HepG2 (cell line): ENCODE results near the gene NCOA3. TPM values are rescaled to one million over a fixed set of nuclear protein-coding genes. Genes with fewer than 3 reads are reported as not detected.

Source experiments
- CHD2 ChIP-seq: IDR thresholded peaks from 2 replicates; pipeline ENCODE4 v1.6.1; 2011; ENCODE audit warnings: low read depth, low read length, improper control_type of control experiment
- JARID2 ChIP-seq: sonication (generic); formaldehyde crosslinking; IDR thresholded peaks from 2 replicates; pipeline ENCODE4 v1.8.1; 2023; ENCODE audit warnings: missing genetic modification reagents, inconsistent platforms; ENCODE audit not compliant: insufficient replicate concordance
- PAX8 ChIP-seq: sonication (generic); formaldehyde crosslinking; IDR thresholded peaks from 2 replicates; pipeline ENCODE4 v1.8.0; 2022; ENCODE audit warnings: mild to moderate bottlenecking, missing genetic modification reagents, borderline replicate concordance
- PHF5A ChIP-seq: IDR thresholded peaks from one replicate; pipeline ENCODE4 v1.6.1; 2018; ENCODE audit warnings: low read depth, missing genetic modification reagents; ENCODE audit not compliant: unreplicated experiment
- SP2 ChIP-seq: sonication (generic); formaldehyde crosslinking; IDR thresholded peaks from 2 replicates; pipeline ENCODE4 v1.5.1; 2020; ENCODE audit warnings: mild to moderate bottlenecking, missing genetic modification reagents
- ZNF263 ChIP-seq: sonication (generic); formaldehyde crosslinking; IDR thresholded peaks from 2 replicates; pipeline ENCODE4 v1.4.0; 2020; ENCODE audit warnings: missing genetic modification reagents
- ZNF354B ChIP-seq: sonication (generic); formaldehyde crosslinking; IDR thresholded peaks from 2 replicates; pipeline ENCODE4 v1.8.0; 2022; ENCODE audit warnings: mild to moderate bottlenecking, missing genetic modification reagents
- ZNF598 ChIP-seq: sonication (generic); formaldehyde crosslinking; IDR thresholded peaks from 2 replicates; pipeline ENCODE4 v1.5.1; 2020; ENCODE audit warnings: mild to moderate bottlenecking, missing genetic modification reagents, borderline replicate concordance
- ZNF672 ChIP-seq: sonication (generic); formaldehyde crosslinking; IDR thresholded peaks from 2 replicates; pipeline ENCODE4 v1.8.1; 2022; ENCODE audit warnings: missing genetic modification reagents
- ZNF7 ChIP-seq: IDR thresholded peaks from 2 replicates; pipeline ENCODE4 v1.6.1; 2016; ENCODE audit warnings: missing biosample characterization, missing genetic modification reagents
- polyA plus RNA-seq, 8 experiments: library from polyadenylated mRNA; depleted of rRNA in 3 of 8; stranded (reverse) in 7 of 8; unstranded in 1 of 8; fragments of >200 nt; fragmentation: Illumina TruSeq in 4 of 8; extraction: Trizol in 4 of 8; gene quantifications; 2 replicates each; pipeline versions ENCODE4 v1.2.1 to v1.2.3, GENCODE V29; 2011 to 2016; ENCODE audit warnings: low read depth in 4 of 8, missing spikeins in 1 of 8, mixed read lengths in 1 of 8; ENCODE audit not compliant: insufficient read depth in 1 of 8
- total RNA-seq, 5 experiments: library from RNA; depleted of rRNA; stranded (reverse); fragments of >200 nt; fragmentation: Illumina TruSeq; extraction: Trizol; gene quantifications; 2 replicates each; pipeline ENCODE4 v1.2.3, GENCODE V29; 2016; ENCODE audit warnings: low read depth in 1 of 5
- TF ChIP-seq, protein P1 (sequence below): sonication (generic); formaldehyde crosslinking; IDR thresholded peaks from 2 replicates; pipeline ENCODE4 v1.5.0; 2020; ENCODE audit warnings: mild to moderate bottlenecking, missing genetic modification reagents, borderline replicate concordance
- TF ChIP-seq, protein P2 (sequence below): sonication (generic); formaldehyde crosslinking; IDR thresholded peaks from 2 replicates; pipeline ENCODE4 v1.8.1; 2023; ENCODE audit warnings: missing genetic modification reagents, inconsistent platforms, borderline replicate concordance
- TF ChIP-seq, protein P3 (sequence below): sonication (generic); formaldehyde crosslinking; IDR thresholded peaks from 2 replicates; pipeline ENCODE4 v1.9.0; 2021; ENCODE audit warnings: missing genetic modification reagents, borderline replicate concordance
- TF ChIP-seq, protein P4 (sequence below): sonication (generic); formaldehyde crosslinking; conservative IDR thresholded peaks from 2 replicates; pipeline ENCODE4 v1.4.0; 2020; ENCODE audit warnings: missing genetic modification reagents
- TF ChIP-seq, protein P5 (sequence below): sonication (generic); formaldehyde crosslinking; IDR thresholded peaks from 2 replicates; pipeline ENCODE4 v1.9.0; 2021; ENCODE audit warnings: missing genetic modification reagents, borderline replicate concordance

NCOA3 gene
- total and polyA plus RNA-seq, 2 of the 13 experiments (the other 11 are each of a cell fraction or from before 2014, with no cell fraction given): 35.0 to 56.8 TPM

DNA sequence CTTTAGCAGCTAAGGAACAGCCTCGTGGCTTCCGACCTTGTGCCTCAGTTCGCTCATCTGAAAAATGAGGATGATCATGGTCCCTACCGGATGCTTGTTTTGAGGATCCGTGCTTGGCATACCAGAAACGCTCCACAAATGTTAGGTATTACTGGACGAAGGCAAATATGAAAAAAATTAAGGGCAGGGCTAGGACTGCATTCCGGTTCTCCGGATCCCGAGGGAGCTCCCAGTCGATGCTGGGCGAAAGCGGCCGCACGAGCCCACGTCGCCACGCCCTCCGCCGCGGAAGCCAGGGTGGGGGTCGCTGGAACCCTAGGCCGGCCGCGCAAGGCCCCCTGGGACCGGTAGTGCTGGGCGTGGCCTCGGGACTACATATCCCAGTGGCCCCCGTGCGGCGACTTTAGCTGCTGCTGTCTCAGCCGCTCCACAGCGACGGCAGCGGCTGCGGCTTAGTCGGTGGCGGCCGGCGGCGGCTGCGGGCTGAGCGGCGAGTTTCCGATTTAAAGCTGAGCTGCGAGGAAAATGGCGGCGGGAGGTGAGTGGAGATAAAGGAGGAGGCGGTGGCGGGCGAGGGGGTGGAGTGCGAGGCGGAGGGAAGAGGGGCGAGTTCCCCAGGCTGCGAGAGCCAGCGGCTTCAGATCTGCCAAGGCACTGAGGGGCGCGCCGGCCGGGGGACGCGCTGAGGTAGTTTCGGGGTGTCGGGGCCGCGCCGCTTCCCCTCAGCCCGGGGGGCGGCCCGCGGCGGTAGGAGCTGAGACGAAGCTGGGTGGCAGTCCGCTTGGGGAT lies at the start of gene NCOA3 (continued):
- peak; percentile 75 for TF ChIP-seq ZNF263 (CRISPR knock-in tag)
- TF ChIP-seq ZNF7 (CRISPR knock-in tag): no peak
- peak; percentile 16 for TF ChIP-seq JARID2 (CRISPR knock-in tag)
- TF ChIP-seq ZNF672 (CRISPR knock-in tag): peak; percentile 54; the same call in 1 of the 2 replicates
- TF ChIP-seq PAX8 (CRISPR knock-in tag): peak; percentile 76; the same call in 1 of the 2 replicates
- TF ChIP-seq, protein P1, sequence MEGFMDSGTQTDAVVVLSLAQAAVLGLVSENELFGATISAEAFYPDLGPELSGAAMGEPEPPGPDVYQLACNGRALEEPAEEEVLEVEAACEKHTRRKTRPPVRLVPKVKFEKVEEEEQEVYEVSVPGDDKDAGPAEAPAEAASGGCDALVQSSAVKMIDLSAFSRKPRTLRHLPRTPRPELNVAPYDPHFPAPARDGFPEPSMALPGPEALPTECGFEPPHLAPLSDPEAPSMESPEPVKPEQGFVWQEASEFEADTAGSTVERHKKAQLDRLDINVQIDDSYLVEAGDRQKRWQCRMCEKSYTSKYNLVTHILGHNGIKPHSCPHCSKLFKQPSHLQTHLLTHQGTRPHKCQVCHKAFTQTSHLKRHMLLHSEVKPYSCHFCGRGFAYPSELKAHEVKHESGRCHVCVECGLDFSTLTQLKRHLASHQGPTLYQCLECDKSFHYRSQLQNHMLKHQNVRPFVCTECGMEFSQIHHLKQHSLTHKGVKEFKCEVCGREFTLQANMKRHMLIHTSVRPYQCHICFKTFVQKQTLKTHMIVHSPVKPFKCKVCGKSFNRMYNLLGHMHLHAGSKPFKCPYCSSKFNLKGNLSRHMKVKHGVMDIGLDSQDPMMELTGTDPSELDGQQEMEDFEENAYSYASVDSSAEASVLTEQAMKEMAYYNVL: peak; percentile 98
- TF ChIP-seq ZNF354B: peak; percentile 81; the same call in 1 of the 2 replicates
- peak; percentile 99 for TF ChIP-seq ZNF598
- TF ChIP-seq, protein P2, sequence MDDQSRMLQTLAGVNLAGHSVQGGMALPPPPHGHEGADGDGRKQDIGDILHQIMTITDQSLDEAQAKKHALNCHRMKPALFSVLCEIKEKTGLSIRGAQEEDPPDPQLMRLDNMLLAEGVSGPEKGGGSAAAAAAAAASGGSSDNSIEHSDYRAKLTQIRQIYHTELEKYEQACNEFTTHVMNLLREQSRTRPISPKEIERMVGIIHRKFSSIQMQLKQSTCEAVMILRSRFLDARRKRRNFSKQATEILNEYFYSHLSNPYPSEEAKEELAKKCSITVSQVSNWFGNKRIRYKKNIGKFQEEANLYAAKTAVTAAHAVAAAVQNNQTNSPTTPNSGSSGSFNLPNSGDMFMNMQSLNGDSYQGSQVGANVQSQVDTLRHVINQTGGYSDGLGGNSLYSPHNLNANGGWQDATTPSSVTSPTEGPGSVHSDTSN (CRISPR knock-in tag): peak; percentile 80; the same call in 1 of the 2 replicates
- TF ChIP-seq PHF5A: peak; percentile 94
- TF ChIP-seq SP2: no peak
- TF ChIP-seq, protein P3, sequence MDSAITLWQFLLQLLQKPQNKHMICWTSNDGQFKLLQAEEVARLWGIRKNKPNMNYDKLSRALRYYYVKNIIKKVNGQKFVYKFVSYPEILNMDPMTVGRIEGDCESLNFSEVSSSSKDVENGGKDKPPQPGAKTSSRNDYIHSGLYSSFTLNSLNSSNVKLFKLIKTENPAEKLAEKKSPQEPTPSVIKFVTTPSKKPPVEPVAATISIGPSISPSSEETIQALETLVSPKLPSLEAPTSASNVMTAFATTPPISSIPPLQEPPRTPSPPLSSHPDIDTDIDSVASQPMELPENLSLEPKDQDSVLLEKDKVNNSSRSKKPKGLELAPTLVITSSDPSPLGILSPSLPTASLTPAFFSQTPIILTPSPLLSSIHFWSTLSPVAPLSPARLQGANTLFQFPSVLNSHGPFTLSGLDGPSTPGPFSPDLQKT (CRISPR knock-in tag): peak; percentile 92; the same call in 1 of the 2 replicates
- TF ChIP-seq CHD2: peak; percentile 76
- TF ChIP-seq, protein P4, sequence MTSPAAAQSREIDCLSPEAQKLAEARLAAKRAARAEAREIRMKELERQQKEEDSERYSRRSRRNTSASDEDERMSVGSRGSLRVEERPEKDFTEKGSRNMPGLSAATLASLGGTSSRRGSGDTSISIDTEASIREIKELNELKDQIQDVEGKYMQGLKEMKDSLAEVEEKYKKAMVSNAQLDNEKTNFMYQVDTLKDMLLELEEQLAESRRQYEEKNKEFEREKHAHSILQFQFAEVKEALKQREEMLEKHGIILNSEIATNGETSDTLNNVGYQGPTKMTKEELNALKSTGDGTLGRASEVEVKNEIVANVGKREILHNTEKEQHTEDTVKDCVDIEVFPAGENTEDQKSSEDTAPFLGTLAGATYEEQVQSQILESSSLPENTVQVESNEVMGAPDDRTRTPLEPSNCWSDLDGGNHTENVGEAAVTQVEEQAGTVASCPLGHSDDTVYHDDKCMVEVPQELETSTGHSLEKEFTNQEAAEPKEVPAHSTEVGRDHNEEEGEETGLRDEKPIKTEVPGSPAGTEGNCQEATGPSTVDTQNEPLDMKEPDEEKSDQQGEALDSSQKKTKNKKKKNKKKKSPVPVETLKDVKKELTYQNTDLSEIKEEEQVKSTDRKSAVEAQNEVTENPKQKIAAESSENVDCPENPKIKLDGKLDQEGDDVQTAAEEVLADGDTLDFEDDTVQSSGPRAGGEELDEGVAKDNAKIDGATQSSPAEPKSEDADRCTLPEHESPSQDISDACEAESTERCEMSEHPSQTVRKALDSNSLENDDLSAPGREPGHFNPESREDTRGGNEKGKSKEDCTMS: no peak
- TF ChIP-seq, protein P5, sequence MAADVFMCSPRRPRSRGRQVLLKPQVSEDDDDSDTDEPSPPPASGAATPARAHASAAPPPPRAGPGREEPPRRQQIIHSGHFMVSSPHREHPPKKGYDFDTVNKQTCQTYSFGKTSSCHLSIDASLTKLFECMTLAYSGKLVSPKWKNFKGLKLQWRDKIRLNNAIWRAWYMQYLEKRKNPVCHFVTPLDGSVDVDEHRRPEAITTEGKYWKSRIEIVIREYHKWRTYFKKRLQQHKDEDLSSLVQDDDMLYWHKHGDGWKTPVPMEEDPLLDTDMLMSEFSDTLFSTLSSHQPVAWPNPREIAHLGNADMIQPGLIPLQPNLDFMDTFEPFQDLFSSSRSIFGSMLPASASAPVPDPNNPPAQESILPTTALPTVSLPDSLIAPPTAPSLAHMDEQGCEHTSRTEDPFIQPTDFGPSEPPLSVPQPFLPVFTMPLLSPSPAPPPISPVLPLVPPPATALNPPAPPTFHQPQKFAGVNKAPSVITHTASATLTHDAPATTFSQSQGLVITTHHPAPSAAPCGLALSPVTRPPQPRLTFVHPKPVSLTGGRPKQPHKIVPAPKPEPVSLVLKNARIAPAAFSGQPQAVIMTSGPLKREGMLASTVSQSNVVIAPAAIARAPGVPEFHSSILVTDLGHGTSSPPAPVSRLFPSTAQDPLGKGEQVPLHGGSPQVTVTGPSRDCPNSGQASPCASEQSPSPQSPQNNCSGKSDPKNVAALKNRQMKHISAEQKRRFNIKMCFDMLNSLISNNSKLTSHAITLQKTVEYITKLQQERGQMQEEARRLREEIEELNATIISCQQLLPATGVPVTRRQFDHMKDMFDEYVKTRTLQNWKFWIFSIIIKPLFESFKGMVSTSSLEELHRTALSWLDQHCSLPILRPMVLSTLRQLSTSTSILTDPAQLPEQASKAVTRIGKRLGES: peak; percentile 31; the same call in 1 of the 2 replicates
